ENCODE measurements around the gene CLRN1.

CLRN1 gene

DNA sequence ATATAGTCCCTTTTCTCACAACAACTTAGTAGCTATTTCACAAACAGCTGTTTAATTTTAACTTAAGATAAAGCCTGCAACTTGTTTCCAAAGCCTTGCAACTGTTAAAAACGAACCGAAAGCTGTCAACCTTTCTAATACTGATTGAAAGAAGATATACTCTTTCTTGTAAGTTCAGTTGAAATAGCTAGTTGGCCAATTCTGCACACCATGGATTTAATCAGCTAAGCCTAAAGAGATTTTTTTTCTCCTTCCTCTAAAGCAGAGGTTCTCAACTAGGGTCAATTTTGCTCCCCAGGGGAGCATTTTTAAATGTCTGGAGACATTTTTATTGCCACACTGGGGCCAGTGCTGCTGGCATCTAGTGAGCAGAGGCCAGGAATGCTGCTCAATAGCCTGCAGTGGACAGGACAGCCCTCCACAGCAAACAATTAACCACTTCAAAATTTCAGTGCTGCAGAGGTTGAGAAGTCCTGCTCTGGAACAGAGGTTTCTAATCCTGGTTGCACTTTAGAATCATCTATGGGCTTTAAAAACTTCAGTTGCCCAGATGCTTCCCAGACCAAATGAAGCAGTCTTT, 93.4 kb downstream of the CLRN1 start:
- H3K36me3 Mint-ChIP-seq, result no peaks in the 10 kb centered on the region
- no peak overlapping the region for H3K27ac Mint-ChIP-seq
- H3K4me1 Mint-ChIP-seq, result no peaks in the 10 kb centered on the region
- no peaks in the 10 kb centered on the region for H3K9me3 Mint-ChIP-seq
- no peak for DNase-seq (ENCODE audit: low spot score in 2 of 2)
- no peak overlapping the region for H3K4me3 Mint-ChIP-seq
- ATAC-seq, result no peak

DNA sequence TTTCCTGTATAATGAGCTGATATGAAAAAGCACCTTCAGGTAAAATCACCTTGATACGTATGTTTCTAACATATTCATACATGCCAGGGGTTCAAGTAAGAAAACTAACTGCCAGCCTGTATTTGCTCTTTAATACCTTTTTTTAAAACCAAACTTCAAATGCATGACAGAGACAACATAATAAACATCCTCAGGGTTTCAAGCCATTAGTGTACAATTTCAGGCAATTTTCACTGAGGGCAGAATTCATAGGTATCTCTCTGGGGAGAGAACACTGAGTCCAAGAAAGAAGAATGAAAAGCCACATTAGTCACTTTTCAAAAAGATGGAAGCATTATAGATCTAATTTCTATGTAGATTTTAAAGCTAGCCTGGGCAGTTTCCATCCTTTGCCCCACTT, 94.2 kb downstream of the CLRN1 start:
- Mint-ChIP-seq H3K27ac (no peak overlapping the region), H3K36me3 (no peaks in the 10 kb centered on the region), H3K4me3 (no peak overlapping the region), H3K9me3 (no peaks in the 10 kb centered on the region), H3K4me1 (no peaks in the 10 kb centered on the region)
- DNase-seq (ENCODE audit: low spot score in 2 of 2), result no peak
- no peak for ATAC-seq

DNA sequence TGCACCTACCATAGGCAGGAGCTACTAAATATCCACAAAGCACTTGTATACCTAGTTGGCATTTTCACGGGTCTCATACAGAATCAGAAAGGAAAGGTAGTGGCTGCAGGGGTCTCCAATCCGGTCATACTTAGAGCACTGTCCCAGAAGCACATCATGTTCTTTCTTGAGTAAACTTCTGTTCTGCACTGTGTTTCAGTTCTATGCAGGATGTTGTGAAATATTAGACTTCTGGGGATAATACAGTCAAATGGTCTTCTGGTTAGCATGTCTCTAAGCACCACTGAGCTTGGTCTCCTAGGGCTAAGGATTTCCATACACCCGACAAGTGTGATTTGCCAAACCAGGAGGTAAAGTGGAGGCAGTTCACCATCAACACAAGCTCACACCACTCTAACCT, 95.2 kb downstream of the CLRN1 start:
- no peaks in the 10 kb centered on the region for H3K4me1 Mint-ChIP-seq
- H3K9me3 Mint-ChIP-seq, result no peaks in the 10 kb centered on the region
- no peak for ATAC-seq
- H3K4me3 Mint-ChIP-seq, result no peak overlapping the region
- no peak overlapping the region for H3K27ac Mint-ChIP-seq
- no peak for DNase-seq (ENCODE audit: low spot score in 2 of 2)
- no peaks in the 10 kb centered on the region for H3K36me3 Mint-ChIP-seq

DNA sequence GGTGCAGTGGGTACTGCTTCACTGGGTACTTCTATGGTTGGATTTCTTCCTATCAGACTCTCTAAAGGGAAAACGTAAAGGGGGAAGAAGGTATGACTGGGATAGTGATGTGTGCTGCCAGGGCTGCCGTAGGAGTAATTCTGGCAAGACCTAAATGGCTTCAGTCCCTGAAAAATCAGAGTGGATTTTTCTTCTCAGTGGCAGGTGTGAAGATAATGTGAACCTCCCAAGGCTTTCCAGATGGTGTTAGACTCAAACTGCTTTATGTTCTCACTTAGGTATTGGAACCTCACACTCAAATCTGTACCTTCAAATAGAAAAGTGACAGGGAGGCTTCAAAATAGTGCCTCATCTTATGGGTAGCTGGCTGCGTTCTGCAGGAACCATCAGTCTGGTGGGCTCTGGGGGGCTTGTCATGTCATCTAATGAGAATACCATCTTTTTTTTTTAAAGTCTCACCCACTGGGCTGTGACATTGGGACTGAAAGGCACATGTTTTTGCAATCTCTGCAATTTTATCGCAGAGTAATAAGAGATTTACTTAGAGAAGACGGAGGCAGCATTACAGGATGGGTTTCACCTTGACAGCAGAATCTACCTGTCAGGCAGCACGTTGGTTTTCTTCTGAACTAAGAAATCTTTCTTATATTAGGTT, 95.8 kb downstream of the CLRN1 start:
- DNase-seq (ENCODE audit: low spot score in 2 of 2), result no peak
- Mint-ChIP-seq H3K9me3 (no peaks in the 10 kb centered on the region), H3K36me3 (no peaks in the 10 kb centered on the region), H3K27ac (no peak overlapping the region), H3K4me3 (no peak overlapping the region), H3K4me1 (no peaks in the 10 kb centered on the region)
- ATAC-seq, result no peak

Data from stimulated activated effector memory CD8-positive, alpha-beta T cell treated with anti-CD3 and anti-CD28 coated beads, Interleukin-12 subunit alpha, Interleukin-12 subunit beta, amount 100 ng/mL, for 72 hours (primary cell).